COLO829 (cell line): ENCODE measurements around the gene SFTA2.
A peak's percentile ranks its signal among the peaks of the same experiment; 100 is the strongest.
"Not testable (repeated sequence)": the region's sequence is repeated elsewhere in the genome, so short reads cannot be mapped to it uniquely, and the experiment has no call there.

Source experiments
- DNase-seq: peaks from one replicate; pipeline ENCODE4 v3.0.0; 2012; ENCODE audit warnings: low spot score

Gene SFTA2

GRCh38 chr6:30912746-30913520 is 19.0 kb downstream of the SFTA2 start:
- DNase-seq: no peak

GRCh38 chr6:30910473-30910872 is 21.5 kb downstream of the SFTA2 start:
- not testable (repeated sequence) for DNase-seq

- no peak for DNase-seq
Observed at GRCh38 chr6:30908700-30909099, 23.3 kb downstream of the SFTA2 start.

GRCh38 chr6:30907758-30908591 is 24.0 kb downstream of the SFTA2 start, which contains the start of gene GTF2H4:
Gene GTF2H4 (plus strand): TSS chr6:30908207.
- peak; percentile 97 for DNase-seq

- not testable (repeated sequence) for DNase-seq
Observed at GRCh38 chr6:30907290-30907757, 24.6 kb downstream of the SFTA2 start.

GRCh38 chr6:30903236-30903635 is 28.7 kb downstream of the SFTA2 start:
- DNase-seq: no peak

GRCh38 chr6:30902709-30903108 is 29.3 kb downstream of the SFTA2 start:
- DNase-seq: no peak

- DNase-seq: not testable (repeated sequence)
Observed at GRCh38 chr6:30902196-30902595, 29.8 kb downstream of the SFTA2 start.

- no peak for DNase-seq
Observed at GRCh38 chr6:30901436-30901835, 30.5 kb downstream of the SFTA2 start.

GRCh38 chr6:30900863-30901417 is 31.0 kb downstream of the SFTA2 start:
- DNase-seq: no peak

- DNase-seq: no peak
Observed at GRCh38 chr6:30898750-30899360, 33.1 kb downstream of the SFTA2 start.

GRCh38 chr6:30897882-30898281 is 34.1 kb downstream of the SFTA2 start:
- DNase-seq: no peak

GRCh38 chr6:30896541-30896940 is 35.4 kb downstream of the SFTA2 start:
- no peak for DNase-seq

GRCh38 chr6:30895343-30895742 is 36.6 kb downstream of the SFTA2 start:
- no peak for DNase-seq

GRCh38 chr6:30894935-30895334 is 37.0 kb downstream of the SFTA2 start:
- DNase-seq: no peak

GRCh38 chr6:30894381-30894780 is 37.6 kb downstream of the SFTA2 start:
- DNase-seq: no peak

- no peak for DNase-seq
Observed at GRCh38 chr6:30893666-30894065, 38.3 kb downstream of the SFTA2 start.

GRCh38 chr6:30893001-30893591 is 38.9 kb downstream of the SFTA2 start:
- DNase-seq: no peak

GRCh38 chr6:30891816-30892538 is 40.0 kb downstream of the SFTA2 start:
- DNase-seq: no peak

GRCh38 chr6:30891450-30891723 is 40.6 kb downstream of the SFTA2 start:
- no peak for DNase-seq

- DNase-seq: no peak
Observed at GRCh38 chr6:30890646-30891449, 41.1 kb downstream of the SFTA2 start.
